ENCODE results near the gene ROR1. TPM values are rescaled to one million over a fixed set of nuclear protein-coding genes. Genes with fewer than 3 reads are reported as not detected.
A peak's percentile ranks its signal among the peaks of the same experiment; 100 is the strongest.

The ROR1 gene
- total and polyA plus RNA-seq, 4 donors, result 4.0 to 30.9 (median 11.4) TPM

- Histone ChIP-seq H3K4me3 (ENCODE audit: low read length in 2 of 2) (no peak overlapping the region), H3K4me1 (ENCODE audit: control insufficient read depth in 1 of 2, insufficient read depth in 2 of 2, low read length in 2 of 2) (peaks cover 6 to 12% of the 10 kb centered on the region in 2 donors), H3K27ac (ENCODE audit: low read depth in 1 of 2, low read length in 2 of 2) (no peak overlapping the region), H3K9me3 (ENCODE audit: control insufficient read depth, low read length) (no peaks in the 10 kb centered on the region), H3K27me3 (ENCODE audit: control insufficient read depth in 1 of 2, insufficient read depth in 2 of 2, low read length in 1 of 2) (no peaks in the 10 kb centered on the region), H3K36me3 (ENCODE audit: control insufficient read depth in 1 of 2, insufficient read depth in 2 of 2, low read length in 1 of 2) (no peaks in the 10 kb centered on the region)
- ATAC-seq (ENCODE audit: low FRiP score) (no peak), DNase-seq (no peak)
- WGBS, 2 donors, result 63 to 100% methylated on average over 1 of the region's 1 CpG
- intact Hi-C loops (cut with DNase I), result no loop called here
Observed at GRCh38 chr1:63828322-63829044, 54.7 kb downstream of the ROR1 start.

- intact Hi-C loops (cut with DNase I), result no loop called here
- WGBS, 2 donors, result 32 to 34% methylated on average over 11 of the region's 11 CpGs
- DNase-seq (no peak), ATAC-seq (ENCODE audit: low FRiP score) (peak; percentile 61)
- peak overlapping the region; percentile 59 to 69 for H3K27ac ChIP-seq (ENCODE audit: low read depth in 1 of 2, low read length in 2 of 2)
- peaks cover 7 to 15% of the 10 kb centered on the region in 2 donors for H3K4me1 ChIP-seq (ENCODE audit: control insufficient read depth in 1 of 2, insufficient read depth in 2 of 2, low read length in 2 of 2)
- H3K27me3 ChIP-seq (ENCODE audit: control insufficient read depth in 1 of 2, insufficient read depth in 2 of 2, low read length in 1 of 2), result no peaks in the 10 kb centered on the region
- H3K9me3 ChIP-seq (ENCODE audit: control insufficient read depth, low read length), result no peaks in the 10 kb centered on the region
- no peak overlapping the region for H3K4me3 ChIP-seq (ENCODE audit: low read length in 2 of 2)
- H3K36me3 ChIP-seq (ENCODE audit: control insufficient read depth in 1 of 2, insufficient read depth in 2 of 2, low read length in 1 of 2), result no peaks in the 10 kb centered on the region
Observed at GRCh38 chr1:63829349-63830327, 55.8 kb downstream of the ROR1 start.

DNA sequence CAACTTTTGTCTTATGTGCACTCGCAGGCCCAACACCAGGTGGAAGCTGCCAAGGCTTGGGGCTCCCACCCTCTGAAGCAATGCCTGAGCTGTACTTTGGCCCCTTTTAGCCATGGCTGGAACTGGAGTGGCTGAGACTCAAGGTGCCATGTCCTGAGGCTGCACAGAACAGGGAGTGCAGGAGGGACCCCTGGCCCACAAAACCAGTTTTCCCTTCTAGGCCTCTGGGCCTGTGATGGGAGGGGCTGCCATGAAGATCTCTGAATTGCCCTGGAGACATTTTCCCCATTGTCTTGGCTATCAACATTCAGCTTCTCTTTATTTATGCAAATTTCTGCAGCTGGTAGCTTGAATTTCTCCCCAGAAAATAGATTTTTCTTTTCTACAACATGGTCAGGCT is 57.6 kb downstream of the ROR1 start:
- WGBS, 2 donors, result 92 to 94% methylated on average over 1 of the region's 1 CpG
- H3K9me3 ChIP-seq (ENCODE audit: control insufficient read depth, low read length), result no peaks in the 10 kb centered on the region

GRCh38 chr1:63833363-63834119 is 59.7 kb downstream of the ROR1 start:
- intact Hi-C loops (cut with DNase I), result no loop called here
- ATAC-seq (ENCODE audit: low FRiP score) (no peak), DNase-seq (no peak)
- Histone ChIP-seq H3K4me3 (ENCODE audit: low read length in 2 of 2) (no peak overlapping the region), H3K36me3 (ENCODE audit: control insufficient read depth in 1 of 2, insufficient read depth in 2 of 2, low read length in 1 of 2) (no peaks in the 10 kb centered on the region), H3K9me3 (ENCODE audit: control insufficient read depth, low read length) (no peaks in the 10 kb centered on the region), H3K4me1 (ENCODE audit: control insufficient read depth in 1 of 2, insufficient read depth in 2 of 2, low read length in 2 of 2) (peaks cover 11 to 17% of the 10 kb centered on the region in 2 donors), H3K27ac (ENCODE audit: low read depth in 1 of 2, low read length in 2 of 2) (no peak overlapping the region), H3K27me3 (ENCODE audit: control insufficient read depth in 1 of 2, insufficient read depth in 2 of 2, low read length in 1 of 2) (no peaks in the 10 kb centered on the region)
- 11 to 15% methylated on average over 7 of the region's 7 CpGs for WGBS, 2 donors

More for the DNA sequence above, 57.6 kb downstream of the ROR1 start:
- no peak for DNase-seq
- intact Hi-C loops (cut with DNase I), result no loop called here
- no peak overlapping the region for H3K4me3 ChIP-seq (ENCODE audit: low read length in 2 of 2)
- H3K27ac ChIP-seq (ENCODE audit: low read depth in 1 of 2, low read length in 2 of 2), result peak overlapping the region in 1 of 2 donors; percentile 2
- H3K4me1 ChIP-seq (ENCODE audit: control insufficient read depth in 1 of 2, insufficient read depth in 2 of 2, low read length in 2 of 2), result peaks cover 10 to 20% of the 10 kb centered on the region in 2 donors
- no peaks in the 10 kb centered on the region for H3K36me3 ChIP-seq (ENCODE audit: control insufficient read depth in 1 of 2, insufficient read depth in 2 of 2, low read length in 1 of 2)
- H3K27me3 ChIP-seq (ENCODE audit: control insufficient read depth in 1 of 2, insufficient read depth in 2 of 2, low read length in 1 of 2), result no peaks in the 10 kb centered on the region
- ATAC-seq (ENCODE audit: low FRiP score), result no peak

DNA sequence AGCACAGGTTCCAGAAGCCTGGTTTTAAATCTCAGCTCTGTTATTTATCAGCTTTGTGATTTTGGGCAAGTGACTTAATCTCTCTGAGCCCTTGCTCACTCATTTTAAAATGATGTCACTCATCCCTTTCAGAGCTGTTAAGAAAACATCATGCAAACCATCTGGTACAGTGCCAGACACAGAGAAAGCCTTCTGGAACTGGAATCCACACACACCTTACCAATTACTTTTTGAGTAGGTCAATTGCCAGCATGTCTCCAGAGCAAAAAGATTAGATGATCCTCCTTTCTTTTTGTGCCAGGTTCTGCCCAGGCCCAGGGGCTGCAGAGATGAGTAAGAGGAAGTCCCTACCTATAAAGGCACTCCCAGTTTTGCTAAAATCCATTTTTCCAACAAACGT is 61.3 kb downstream of the ROR1 start:
- intact Hi-C loops (cut with DNase I), result no loop called here
- H3K27ac ChIP-seq (ENCODE audit: low read depth in 1 of 2, low read length in 2 of 2), result no peak overlapping the region
- H3K36me3 ChIP-seq (ENCODE audit: control insufficient read depth in 1 of 2, insufficient read depth in 2 of 2, low read length in 1 of 2), result no peaks in the 10 kb centered on the region
- ATAC-seq (ENCODE audit: low FRiP score) (no peak), DNase-seq (no peak)
- peaks cover 7 to 16% of the 10 kb centered on the region in 2 donors for H3K4me1 ChIP-seq (ENCODE audit: control insufficient read depth in 1 of 2, insufficient read depth in 2 of 2, low read length in 2 of 2)
- no peak overlapping the region for H3K4me3 ChIP-seq (ENCODE audit: low read length in 2 of 2)
- no peaks in the 10 kb centered on the region for H3K9me3 ChIP-seq (ENCODE audit: control insufficient read depth, low read length)
- no peaks in the 10 kb centered on the region for H3K27me3 ChIP-seq (ENCODE audit: control insufficient read depth in 1 of 2, insufficient read depth in 2 of 2, low read length in 1 of 2)
- 47 to 57% methylated on average over 1 of the region's 1 CpG for WGBS, 2 donors

DNA sequence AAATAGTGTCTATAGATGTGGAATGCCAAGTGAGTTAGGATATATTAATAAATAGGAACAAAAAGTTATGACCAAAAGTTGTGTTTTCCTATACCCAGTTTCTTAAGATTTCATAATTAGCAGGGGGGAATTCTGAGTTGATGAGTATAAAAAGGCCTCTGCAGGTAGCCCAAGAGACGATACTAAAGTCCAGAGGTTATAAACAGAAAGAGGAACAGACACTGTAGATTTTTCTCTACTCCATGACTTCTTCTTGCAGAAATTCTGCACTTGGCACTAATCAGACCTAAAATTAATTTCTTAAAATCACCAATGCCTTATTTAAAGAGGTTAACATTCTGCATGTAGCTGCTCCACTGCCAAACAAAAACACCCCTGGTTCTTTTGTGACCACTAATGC is 62.6 kb downstream of the ROR1 start:
- Histone ChIP-seq H3K27ac (ENCODE audit: low read depth in 1 of 2, low read length in 2 of 2) (no peak overlapping the region), H3K4me3 (ENCODE audit: low read length in 2 of 2) (no peak overlapping the region), H3K27me3 (ENCODE audit: control insufficient read depth in 1 of 2, insufficient read depth in 2 of 2, low read length in 1 of 2) (no peaks in the 10 kb centered on the region), H3K36me3 (ENCODE audit: control insufficient read depth in 1 of 2, insufficient read depth in 2 of 2, low read length in 1 of 2) (no peaks in the 10 kb centered on the region), H3K9me3 (ENCODE audit: control insufficient read depth, low read length) (no peaks in the 10 kb centered on the region), H3K4me1 (ENCODE audit: control insufficient read depth in 1 of 2, insufficient read depth in 2 of 2, low read length in 2 of 2) (peaks cover 7 to 15% of the 10 kb centered on the region in 2 donors)
- ATAC-seq (ENCODE audit: low FRiP score) (no peak), DNase-seq (no peak)
- intact Hi-C loops (cut with DNase I), result no loop called here
- WGBS, 2 donors, result 26 to 38% methylated on average over 1 of the region's 1 CpG

- H3K4me1 ChIP-seq (ENCODE audit: control insufficient read depth in 1 of 2, insufficient read depth in 2 of 2, low read length in 2 of 2), result peaks cover 7 to 12% of the 10 kb centered on the region in 2 donors
Observed at GRCh38 chr1:63836830-63837229, 63.0 kb downstream of the ROR1 start.

DNA sequence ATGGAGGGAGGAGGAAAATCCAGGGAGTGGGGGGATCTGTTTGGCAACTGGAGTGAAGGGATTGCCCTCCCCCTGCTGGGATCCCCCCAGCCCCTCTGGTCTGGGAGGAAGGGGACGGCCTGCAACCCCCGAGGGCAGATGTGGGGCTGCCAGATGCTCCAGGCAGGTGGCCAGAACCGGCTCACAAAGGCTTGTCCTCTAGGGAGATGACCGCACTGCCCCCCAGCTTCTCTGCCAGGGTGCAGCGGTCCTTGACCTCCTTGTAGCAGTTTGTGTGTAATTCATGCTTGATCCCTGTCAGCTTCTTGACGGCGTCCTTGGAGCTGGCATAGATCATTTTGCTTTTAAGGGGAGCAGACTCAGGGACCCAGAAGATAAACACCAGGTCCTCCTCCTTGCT is 69.2 kb downstream of the ROR1 start:
- DNase-seq (no peak), ATAC-seq (ENCODE audit: low FRiP score) (no peak)
- Histone ChIP-seq H3K27me3 (ENCODE audit: control insufficient read depth in 1 of 2, insufficient read depth in 2 of 2, low read length in 1 of 2) (no peaks in the 10 kb centered on the region), H3K27ac (ENCODE audit: low read depth in 1 of 2, low read length in 2 of 2) (no peak overlapping the region), H3K9me3 (ENCODE audit: control insufficient read depth, low read length) (no peaks in the 10 kb centered on the region), H3K4me1 (ENCODE audit: control insufficient read depth in 1 of 2, insufficient read depth in 2 of 2, low read length in 2 of 2) (peaks cover 0 to 2% of the 10 kb centered on the region in 2 donors), H3K4me3 (ENCODE audit: low read length in 2 of 2) (no peak overlapping the region), H3K36me3 (ENCODE audit: control insufficient read depth in 1 of 2, insufficient read depth in 2 of 2, low read length in 1 of 2) (no peaks in the 10 kb centered on the region)
- intact Hi-C loops (cut with DNase I), result loop anchor here in 1 of 2 donors (10.0 kb wide), 1 partner anchor 52 kb away; no protein-coding TSS in a partner anchor
- 26 to 31% methylated on average over 7 of the region's 7 CpGs for WGBS, 2 donors

More at GRCh38 chr1:63836830-63837229, 63.0 kb downstream of the ROR1 start:
- Histone ChIP-seq H3K36me3 (ENCODE audit: control insufficient read depth in 1 of 2, insufficient read depth in 2 of 2, low read length in 1 of 2) (no peaks in the 10 kb centered on the region), H3K9me3 (ENCODE audit: control insufficient read depth, low read length) (no peaks in the 10 kb centered on the region), H3K27me3 (ENCODE audit: control insufficient read depth in 1 of 2, insufficient read depth in 2 of 2, low read length in 1 of 2) (no peaks in the 10 kb centered on the region), H3K4me3 (ENCODE audit: low read length in 2 of 2) (no peak overlapping the region), H3K27ac (ENCODE audit: low read depth in 1 of 2, low read length in 2 of 2) (no peak overlapping the region)
- no peak for DNase-seq
- 60 to 63% methylated on average over 5 of the region's 5 CpGs for WGBS, 2 donors
- intact Hi-C loops (cut with DNase I), result no loop called here
- no peak for ATAC-seq (ENCODE audit: low FRiP score)
